ENCODE data around the gene SLC7A5.
"Not testable (repeated sequence)": the region's sequence is repeated elsewhere in the genome, so short reads cannot be mapped to it uniquely, and the experiment has no call there.

Gene SLC7A5

DNA sequence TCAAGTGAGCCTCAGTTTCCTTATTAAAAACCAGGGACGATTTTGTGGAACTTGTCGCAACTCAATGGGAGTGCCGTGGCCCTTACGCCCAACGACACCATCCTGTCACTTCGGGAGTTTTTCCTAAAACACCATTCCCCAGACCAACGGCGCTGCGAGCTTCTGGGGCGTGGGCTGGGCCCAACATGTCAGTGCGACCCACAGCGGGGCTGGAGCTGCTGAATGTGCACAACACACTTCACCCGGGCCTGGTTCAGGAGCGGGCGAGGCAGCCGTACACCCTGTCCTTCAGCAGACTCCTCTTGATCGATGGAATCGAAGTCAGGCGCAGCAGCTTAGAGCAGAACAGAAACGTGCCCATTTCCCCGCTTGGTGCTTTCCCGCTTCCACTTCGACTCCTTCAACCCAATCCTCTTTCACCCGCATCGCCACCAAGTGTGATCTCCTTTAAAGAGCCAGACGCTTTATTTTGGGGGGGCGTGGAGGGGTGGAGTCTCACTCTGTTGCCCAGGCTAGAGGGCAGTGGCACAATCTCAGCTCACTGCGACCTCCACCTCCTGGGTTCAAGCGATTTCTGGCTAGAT is 13.2 kb upstream of the SLC7A5 start:
- no peak overlapping the region for H3K4me3 ChIP-seq (ENCODE audit: low read depth, low read length)
- no peak for DNase-seq (ENCODE audit: low read depth)
- TF ChIP-seq CTCF (IDR thresholded peaks at IDR 0.05; ENCODE audit: insufficient read depth, low read depth, low read length, missing control alignments) = no peak

- no peak for DNase-seq (ENCODE audit: low read depth)
- H3K4me3 ChIP-seq (ENCODE audit: low read depth, low read length) = no peak overlapping the region
- no peak for TF ChIP-seq CTCF (IDR thresholded peaks at IDR 0.05; ENCODE audit: insufficient read depth, low read depth, low read length, missing control alignments)
Observed at GRCh38 chr16:87881324-87882200, 12.3 kb upstream of the SLC7A5 start.

DNA sequence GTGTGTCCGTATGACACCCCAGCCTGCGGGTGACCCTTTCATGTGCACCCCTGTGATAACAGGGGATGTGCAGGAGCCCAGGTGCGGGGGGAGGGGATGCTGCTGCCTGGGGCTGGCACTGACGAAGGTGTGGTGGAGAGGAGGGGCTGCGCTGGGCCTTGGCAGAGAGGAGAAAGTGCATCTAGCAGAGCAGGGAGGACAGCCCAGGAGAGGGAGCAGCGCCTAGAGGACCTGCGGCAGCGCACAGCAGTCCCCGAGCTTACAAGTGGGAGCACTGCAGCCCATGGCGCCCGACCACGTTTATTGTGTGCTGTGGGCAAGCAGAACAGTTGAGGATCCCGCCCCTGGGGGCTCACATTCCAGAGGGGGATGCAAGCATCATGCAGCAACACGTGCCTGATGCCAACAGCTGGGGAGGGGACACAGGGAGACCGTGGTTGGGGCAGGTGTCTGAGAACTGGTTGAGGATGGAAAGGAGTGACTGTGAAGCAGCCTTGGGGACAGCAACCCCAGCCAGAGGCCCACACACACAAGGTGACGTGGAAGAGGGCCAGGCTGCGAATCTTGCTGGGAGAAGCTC is 10.9 kb upstream of the SLC7A5 start:
- DNase-seq (ENCODE audit: low read depth) = no peak
- no peak for TF ChIP-seq CTCF (IDR thresholded peaks at IDR 0.05; ENCODE audit: insufficient read depth, low read depth, low read length, missing control alignments)

DNA sequence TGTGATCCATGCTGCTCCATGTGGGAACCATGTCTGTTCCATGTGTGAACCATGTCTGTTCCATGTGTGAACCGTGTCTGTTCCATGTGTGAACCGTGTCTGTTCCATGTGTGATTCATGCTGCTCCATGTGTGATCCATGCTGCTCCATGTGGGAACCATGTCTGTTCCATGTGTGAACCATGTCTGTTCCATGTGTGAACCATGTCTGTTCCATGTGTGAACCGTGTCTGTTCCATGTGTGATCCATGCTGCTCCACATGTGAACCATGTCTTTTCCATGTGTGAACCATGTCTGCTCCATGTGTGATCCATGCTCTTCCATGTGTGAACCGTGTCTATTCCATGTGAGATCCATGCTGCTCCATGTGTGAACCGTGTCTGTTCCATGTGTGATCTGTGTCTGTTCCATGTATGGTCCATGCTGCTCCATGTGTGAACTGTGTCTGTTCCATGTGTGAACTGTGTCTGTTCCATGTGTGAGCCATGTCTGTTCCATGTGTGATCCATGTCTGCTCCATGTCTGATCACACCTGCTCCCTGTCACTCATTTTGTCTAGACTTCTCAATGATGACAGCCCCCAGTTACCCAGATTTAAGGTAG is 10.2 kb upstream of the SLC7A5 start:
- not testable (repeated sequence) for DNase-seq (ENCODE audit: low read depth); H3K4me3 ChIP-seq (ENCODE audit: low read depth, low read length)

More for the DNA sequence above, 10.9 kb upstream of the SLC7A5 start:
- no peak overlapping the region for H3K4me3 ChIP-seq (ENCODE audit: low read depth, low read length)

DNA sequence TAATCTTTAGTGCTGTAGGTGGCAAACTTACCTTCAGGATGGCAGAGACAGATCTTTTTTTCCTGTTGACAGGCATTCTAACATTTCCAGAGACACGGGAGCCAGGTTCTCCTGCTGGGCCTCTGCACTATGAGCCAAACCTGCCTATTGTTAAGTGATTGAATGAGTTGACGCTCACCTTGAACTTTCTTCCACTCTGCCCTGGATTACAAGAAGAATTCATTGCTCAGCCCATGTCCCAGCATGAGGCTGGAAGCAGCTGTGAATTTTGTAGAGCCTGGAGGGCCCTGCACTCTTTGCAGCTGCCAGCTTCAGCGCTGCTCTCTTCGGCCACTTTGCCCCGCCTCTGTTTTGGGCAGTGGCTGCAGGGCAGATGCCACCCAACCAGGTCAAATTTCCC is 9.4 kb upstream of the SLC7A5 start:
- TF ChIP-seq CTCF (IDR thresholded peaks at IDR 0.05; ENCODE audit: insufficient read depth, low read depth, low read length, missing control alignments) = no peak
- H3K4me3 ChIP-seq (ENCODE audit: low read depth, low read length) = no peak overlapping the region
- DNase-seq (ENCODE audit: low read depth) = no peak

GRCh38 chr16:87877942-87878507 is 8.7 kb upstream of the SLC7A5 start:
- no peak overlapping the region for H3K4me3 ChIP-seq (ENCODE audit: low read depth, low read length)
- DNase-seq (ENCODE audit: low read depth) = peak; percentile 48
- peak; percentile 27 for TF ChIP-seq CTCF (IDR thresholded peaks at IDR 0.05; ENCODE audit: insufficient read depth, low read depth, low read length, missing control alignments)

Data from GM12865 (cell line).